ENCODE data around the gene CITED2.

Gene CITED2

GRCh38 chr6:139378226-139378625 lies 3.8 kb upstream of the CITED2 start:
- Histone ChIP-seq H3K9me3 (ENCODE audit: control insufficient read depth, insufficient read depth, low read depth, low read length) (no peaks in the 10 kb centered on the region), H3K4me1 (ENCODE audit: control insufficient read depth, insufficient read depth, low read length) (peaks cover 4% of the 10 kb centered on the region), H3K27ac (ENCODE audit: extremely low read depth, low read depth, low read length) (no peak overlapping the region), H3K36me3 (ENCODE audit: control insufficient read depth in 2 of 2, insufficient read depth in 1 of 2, low read length in 2 of 2) (peaks cover 0 to 7% of the 10 kb centered on the region in 2 experiments; a peak in 1 of 3 replicates), H3K4me3 (ENCODE audit: low read depth, low read length) (no peak overlapping the region)
- ChIA-PET CTCF (interaction anchor here (0.7 kb wide), 1 partner anchor 13 kb away, joined by 3 read pairs; no protein-coding TSS in a partner anchor), POLR2A (interaction anchor here (0.7 kb wide), 1 partner anchor 29 kb away, joined by 7 read pairs; no protein-coding TSS in a partner anchor)
- TF ChIP-seq ZNF837 (tag by site-specific recombination; IDR thresholded peaks at IDR 0.05) (no peak), ZNF791 (tag by site-specific recombination; IDR thresholded peaks at IDR 0.05) (no peak), ZNF555 (tag by site-specific recombination; conservative IDR thresholded peaks at IDR 0.05) (no peak), GLI2 (tag by site-specific recombination; IDR thresholded peaks at IDR 0.05; ENCODE audit: borderline replicate concordance, low read depth) (no peak), ZFP37 (tag by site-specific recombination; IDR thresholded peaks at IDR 0.05) (no peak), ZNF26 (tag by site-specific recombination; IDR thresholded peaks at IDR 0.05) (no peak), SP7 (tag by site-specific recombination; IDR thresholded peaks at IDR 0.05) (no peak), ZBTB49 (tag by site-specific recombination; IDR thresholded peaks at IDR 0.05; ENCODE audit: low read depth) (no peak), ZNF518A (tag by site-specific recombination; conservative IDR thresholded peaks at IDR 0.05; ENCODE audit: low read depth) (no peak), ZNF560 (tag by site-specific recombination; IDR thresholded peaks at IDR 0.05; ENCODE audit: borderline replicate concordance) (no peak), ZNF701 (tag by site-specific recombination; IDR thresholded peaks at IDR 0.05) (no peak), FEZF1 (tag by site-specific recombination; IDR thresholded peaks at IDR 0.05) (no peak), ZSCAN23 (tag by site-specific recombination; IDR thresholded peaks at IDR 0.05) (no peak), SCRT2 (tag by site-specific recombination; IDR thresholded peaks at IDR 0.05) (no peak), ZNF529 (tag by site-specific recombination; IDR thresholded peaks at IDR 0.05; ENCODE audit: insufficient replicate concordance) (no peak), ZNF133 (tag by site-specific recombination; IDR thresholded peaks at IDR 0.05) (no peak), GFI1B (tag by site-specific recombination; IDR thresholded peaks at IDR 0.05) (no peak), ZNF366 (tag by site-specific recombination; conservative IDR thresholded peaks at IDR 0.05) (no peak), ZNF24 (tag by site-specific recombination; IDR thresholded peaks at IDR 0.05) (no peak), ZXDB (tag by site-specific recombination; IDR thresholded peaks at IDR 0.05) (no peak)
